ENCODE data around the gene VAV2. TPM values are rescaled to one million over a fixed set of nuclear protein-coding genes. Genes with fewer than 3 reads are reported as not detected.
A peak's percentile ranks its signal among the peaks of the same experiment; 100 is the strongest.

VAV2 gene
- total RNA-seq, 1 experiment from 2014 or later, result 12.5 TPM

DNA sequence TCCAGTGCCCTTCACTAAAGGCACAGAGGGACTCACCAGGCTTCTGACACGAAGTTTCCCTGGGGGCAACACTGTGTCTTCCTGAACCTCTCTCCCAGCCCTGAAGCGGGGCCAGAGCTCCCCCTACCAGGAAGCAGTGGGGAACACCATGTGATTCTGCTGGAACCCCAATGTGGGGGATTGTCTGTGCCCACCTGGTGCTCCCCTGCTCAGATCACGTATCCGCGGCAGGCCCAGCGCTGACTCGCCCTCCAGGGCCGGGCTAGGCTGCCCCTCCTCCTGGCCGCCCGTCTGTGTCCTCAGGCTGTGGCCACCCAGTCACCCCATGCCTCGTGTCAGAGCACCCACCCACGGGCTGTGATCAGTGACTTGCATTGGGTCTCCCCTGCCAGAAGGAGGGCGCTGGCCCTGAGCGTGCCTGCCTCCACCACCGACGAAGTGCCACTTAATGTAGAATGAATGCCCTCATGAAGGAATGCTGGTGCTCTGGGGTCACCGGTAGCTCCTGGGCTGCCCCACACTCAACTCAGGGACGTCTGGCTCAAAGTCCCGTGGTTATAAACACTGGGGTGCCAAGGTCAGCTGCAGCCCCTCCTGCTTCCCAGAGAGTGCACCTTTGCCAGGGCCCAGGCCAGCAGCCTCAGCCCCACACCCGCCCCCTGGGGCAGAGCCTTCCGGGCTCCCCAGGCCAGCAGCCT is 276.1 kb downstream of the VAV2 start:
- DNase-seq (ENCODE audit: low read depth), result no peak

DNA sequence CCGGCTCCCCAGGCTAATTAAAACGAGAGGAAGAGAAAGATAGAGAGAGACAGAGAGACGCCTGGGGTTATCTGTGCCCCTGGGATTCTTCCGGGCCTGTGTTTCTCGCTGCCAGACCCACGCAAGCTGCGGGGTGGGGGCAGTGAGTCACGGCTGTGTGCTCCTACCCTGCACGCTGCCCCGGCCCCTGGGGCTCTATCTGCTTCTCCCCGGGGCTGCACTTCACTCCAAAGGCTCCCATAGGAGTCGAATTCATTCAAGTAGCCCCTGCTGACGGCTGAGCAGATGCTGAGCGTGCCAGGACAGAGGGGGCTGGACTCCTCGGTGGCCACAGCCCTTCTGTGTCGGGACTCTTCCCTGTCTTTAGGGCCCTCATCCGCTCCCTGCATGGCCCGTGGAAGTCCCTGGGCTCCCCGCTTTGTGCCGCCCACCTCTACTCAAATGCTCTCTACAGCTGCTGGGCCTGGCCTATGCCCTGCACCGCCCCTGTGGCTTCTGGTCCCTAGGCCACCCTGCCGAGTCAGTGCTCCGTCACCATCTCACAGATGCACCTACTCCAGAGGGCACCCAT is 276.7 kb downstream of the VAV2 start:
- DNase-seq (ENCODE audit: low read depth), result no peak

DNA sequence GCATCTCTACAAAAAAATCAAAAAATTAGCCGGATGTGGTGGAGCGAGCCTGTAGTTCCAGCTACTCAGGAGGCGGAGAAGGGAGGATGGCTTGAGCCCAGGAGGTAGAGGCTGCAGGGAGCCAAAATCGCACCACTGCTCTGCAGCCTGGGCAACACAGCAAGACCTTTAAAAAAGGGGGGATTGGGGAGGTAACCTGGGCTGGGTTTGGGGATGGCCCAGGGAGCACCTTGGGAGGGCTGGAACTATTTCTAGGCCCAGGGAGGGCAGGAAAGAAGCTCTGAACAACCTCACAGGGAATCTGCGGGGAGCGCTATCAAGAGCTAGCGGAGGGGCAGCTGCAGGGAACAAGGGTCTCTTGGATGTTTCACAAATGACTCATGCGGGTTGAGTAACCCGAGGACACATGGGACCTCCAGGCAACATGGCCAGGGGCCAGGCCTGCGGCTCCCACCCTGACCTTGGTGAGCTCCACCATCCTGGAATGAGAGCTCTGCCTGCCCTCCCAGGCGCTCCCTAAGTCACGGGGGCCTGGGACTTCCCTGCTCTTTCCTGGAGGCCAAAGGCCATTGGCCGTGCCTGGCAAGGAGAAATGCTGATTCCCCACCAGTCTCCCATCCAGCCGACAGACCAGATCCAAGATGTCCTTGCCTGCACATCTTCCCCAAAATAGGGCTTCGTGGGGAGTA is 277.4 kb downstream of the VAV2 start:
- peak; percentile 70 for DNase-seq (ENCODE audit: low read depth)

DNA sequence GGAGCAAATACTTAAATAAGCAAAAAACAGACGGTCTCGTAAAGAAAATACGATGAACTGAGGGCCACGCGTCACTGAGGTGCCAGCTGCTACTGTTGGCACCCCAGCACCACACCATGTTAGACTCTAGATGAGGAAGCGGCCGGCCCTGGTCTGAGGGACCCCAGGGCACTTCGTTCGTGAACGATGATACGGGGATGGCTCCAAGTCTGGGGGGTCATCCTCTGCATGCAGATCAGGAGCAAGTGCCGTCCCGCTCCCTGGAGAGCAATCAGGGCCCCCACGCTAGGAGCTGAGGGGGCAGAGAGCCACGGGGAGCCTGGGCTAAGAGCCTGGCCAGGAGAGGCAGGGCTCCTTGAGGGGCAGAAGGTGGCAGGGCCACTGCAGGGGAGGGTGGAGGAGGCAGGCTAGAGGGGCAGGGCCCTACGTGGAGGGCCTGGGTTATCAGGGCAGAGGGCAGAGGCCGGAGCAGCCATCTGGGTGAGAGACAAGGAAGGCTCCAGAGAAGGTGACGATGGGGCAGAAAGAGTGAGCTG is 278.1 kb downstream of the VAV2 start:
- no peak for DNase-seq (ENCODE audit: low read depth)

DNA sequence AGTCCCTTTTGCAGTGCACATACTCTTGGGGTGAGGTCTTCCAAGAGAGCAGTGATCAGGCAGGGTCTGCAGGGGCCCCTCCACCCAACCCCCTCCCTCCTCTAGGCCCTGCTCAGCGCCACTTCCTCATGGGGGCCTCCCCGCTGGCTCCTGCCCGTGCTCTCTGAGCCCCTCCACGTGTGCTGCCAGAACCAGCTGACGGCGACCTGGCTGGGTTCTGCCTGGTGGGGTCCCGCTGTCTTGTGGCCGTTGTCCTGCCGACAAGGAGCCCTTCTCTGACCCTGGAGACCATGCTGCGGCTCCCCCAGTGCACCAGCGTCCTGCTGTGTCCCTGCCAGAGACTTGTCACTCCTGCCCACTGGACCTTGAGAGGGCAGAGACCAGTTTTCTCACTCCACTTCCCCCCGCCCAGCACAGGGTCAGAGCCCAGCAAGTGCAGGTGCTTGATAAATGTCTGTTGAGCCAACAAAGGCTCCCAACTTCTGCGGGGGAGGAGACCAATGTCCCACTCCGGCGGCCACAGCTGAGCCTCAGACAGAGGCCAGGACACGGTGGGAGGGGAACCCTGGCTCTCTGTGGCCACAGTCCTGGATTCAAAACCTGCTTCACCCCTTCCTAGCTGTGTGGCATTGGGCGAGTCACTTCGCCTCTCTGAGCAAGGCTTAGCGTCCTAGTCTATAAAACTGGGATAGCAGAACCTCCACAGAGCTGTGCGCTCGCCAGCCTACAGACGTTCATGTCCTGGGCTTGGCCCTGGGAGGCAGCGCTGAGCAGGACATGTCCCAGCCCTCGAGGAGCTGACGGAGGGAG is 278.8 kb downstream of the VAV2 start:
- DNase-seq (ENCODE audit: low read depth), result no peak

DNA sequence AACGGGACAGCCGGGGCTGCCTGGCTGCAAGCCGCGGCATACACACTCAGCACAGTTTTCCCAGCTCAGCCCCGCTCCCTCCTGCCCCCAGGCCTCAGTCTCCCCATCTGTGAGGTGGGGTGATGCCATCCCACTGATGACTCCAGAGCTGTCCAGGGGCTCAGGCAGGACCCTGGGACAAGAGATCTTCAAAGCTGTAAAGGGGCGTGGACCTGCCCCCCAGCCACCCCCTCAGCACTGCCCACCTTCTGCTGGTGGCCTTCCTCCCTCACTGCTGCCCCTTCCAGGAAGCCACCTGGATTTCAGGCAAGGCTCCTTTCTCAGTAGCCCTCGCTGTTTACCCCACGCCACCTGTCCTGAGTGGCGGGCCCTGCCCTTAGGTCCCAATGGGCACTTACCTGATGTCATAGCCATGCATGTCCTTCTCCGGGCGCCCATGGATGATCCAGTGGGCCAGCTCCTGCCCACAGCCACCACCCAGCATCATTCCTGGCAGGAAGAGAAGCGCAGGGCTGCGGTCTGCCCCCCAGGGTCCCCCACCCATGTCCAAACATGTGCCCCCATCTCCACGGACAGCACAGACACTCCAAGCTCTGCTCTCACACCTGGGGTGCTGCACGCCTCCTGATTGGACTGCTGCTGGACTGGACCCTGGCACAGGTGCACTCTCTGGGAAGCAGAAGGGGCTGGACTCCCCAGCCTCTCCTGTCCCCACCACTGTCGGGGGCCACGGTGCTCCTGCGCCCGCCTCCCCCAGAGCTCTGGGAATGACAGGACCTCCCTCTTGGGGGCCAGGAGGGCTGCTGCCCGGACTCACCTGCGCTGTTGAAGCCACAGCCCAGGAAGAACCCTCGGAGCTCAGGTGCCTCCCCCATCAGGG is 279.7 kb downstream of the VAV2 start:
- DNase-seq (ENCODE audit: low read depth), result no peak

Other genes with a start within 250 kb of the VAV2 start
- gene BRD3OS, start 33.2 kb upstream of the VAV2 start, total RNA-seq (2014; rRNA removed; shearing (Covaris generic)), result 21.2 and 28.4 TPM in 2 replicates
- 4.6 and 10.1 TPM in 2 replicates for gene BRD3, start 75.7 kb upstream of the VAV2 start, total RNA-seq (2014; rRNA removed; shearing (Covaris generic))
- 39.7 and 44.4 TPM in 2 replicates for gene WDR5, start 143.8 kb upstream of the VAV2 start, total RNA-seq (2014; rRNA removed; shearing (Covaris generic))
- gene RNU6ATAC, start 172.2 kb upstream of the VAV2 start, total RNA-seq (2014; rRNA removed; shearing (Covaris generic)), result not detected in 2 replicates

All from HT1080 (cell line).